HL-60 (cell line): ENCODE measurements around the gene WDR37.

ENCODE experiments used
- POLR2AphosphoS5 ChIP-seq: IDR thresholded peaks from 2 replicates; pipeline ENCODE4 v1.6.1; 2012; ENCODE audit warnings: low read depth
- TF ChIP-seq, protein P1 (sequence below): IDR thresholded peaks from 2 replicates; pipeline ENCODE4 v1.6.1; 2012; ENCODE audit warnings: low read depth; ENCODE audit not compliant: insufficient replicate concordance

- TF ChIP-seq, protein P1, sequence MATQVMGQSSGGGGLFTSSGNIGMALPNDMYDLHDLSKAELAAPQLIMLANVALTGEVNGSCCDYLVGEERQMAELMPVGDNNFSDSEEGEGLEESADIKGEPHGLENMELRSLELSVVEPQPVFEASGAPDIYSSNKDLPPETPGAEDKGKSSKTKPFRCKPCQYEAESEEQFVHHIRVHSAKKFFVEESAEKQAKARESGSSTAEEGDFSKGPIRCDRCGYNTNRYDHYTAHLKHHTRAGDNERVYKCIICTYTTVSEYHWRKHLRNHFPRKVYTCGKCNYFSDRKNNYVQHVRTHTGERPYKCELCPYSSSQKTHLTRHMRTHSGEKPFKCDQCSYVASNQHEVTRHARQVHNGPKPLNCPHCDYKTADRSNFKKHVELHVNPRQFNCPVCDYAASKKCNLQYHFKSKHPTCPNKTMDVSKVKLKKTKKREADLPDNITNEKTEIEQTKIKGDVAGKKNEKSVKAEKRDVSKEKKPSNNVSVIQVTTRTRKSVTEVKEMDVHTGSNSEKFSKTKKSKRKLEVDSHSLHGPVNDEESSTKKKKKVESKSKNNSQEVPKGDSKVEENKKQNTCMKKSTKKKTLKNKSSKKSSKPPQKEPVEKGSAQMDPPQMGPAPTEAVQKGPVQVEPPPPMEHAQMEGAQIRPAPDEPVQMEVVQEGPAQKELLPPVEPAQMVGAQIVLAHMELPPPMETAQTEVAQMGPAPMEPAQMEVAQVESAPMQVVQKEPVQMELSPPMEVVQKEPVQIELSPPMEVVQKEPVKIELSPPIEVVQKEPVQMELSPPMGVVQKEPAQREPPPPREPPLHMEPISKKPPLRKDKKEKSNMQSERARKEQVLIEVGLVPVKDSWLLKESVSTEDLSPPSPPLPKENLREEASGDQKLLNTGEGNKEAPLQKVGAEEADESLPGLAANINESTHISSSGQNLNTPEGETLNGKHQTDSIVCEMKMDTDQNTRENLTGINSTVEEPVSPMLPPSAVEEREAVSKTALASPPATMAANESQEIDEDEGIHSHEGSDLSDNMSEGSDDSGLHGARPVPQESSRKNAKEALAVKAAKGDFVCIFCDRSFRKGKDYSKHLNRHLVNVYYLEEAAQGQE, result no peak
- TF ChIP-seq POLR2AphosphoS5, result no peak
Observed at GRCh38 chr10:1122349-1122748, 66.2 kb downstream of the WDR37 start.
